Renal cortex interstitium (tissue), 15 donors: ENCODE data around the gene PPEF2. TPM values are rescaled to one million over a fixed set of nuclear protein-coding genes. Genes with fewer than 3 reads are reported as not detected.
"Not testable (repeated sequence)": the region's sequence is repeated elsewhere in the genome, so short reads cannot be mapped to it uniquely, and the experiment has no call there.

ENCODE experiments used
- DNase-seq, 11 donors: peaks; one replicate each; pipeline ENCODE4 v3.0.0-alpha.2; 2013; ENCODE audit warnings: low read depth in 9 of 11, low spot score in 4 of 11; ENCODE audit errors: extremely low read depth in 1 of 11
- long read RNA-seq, 16 experiments: transcript quantifications; one replicate each; lab custom pipeline, GENCODE V29; 2026
- polyA plus RNA-seq, 3 donors: library from polyadenylated mRNA; unstranded; fragments of 120-200 nt; gene quantifications; one replicate each; pipeline ENCODE4 v1.2.1, GENCODE V29; 2013; ENCODE audit not compliant: insufficient read length in 3 of 3

PPEF2 gene
- under 1 TPM in 1 of 3 donors, not detected in 2; 0.35 TPM for polyA plus RNA-seq
- long read RNA-seq, donor 1, result 0 reads
- long read RNA-seq, donor 2, result 0 reads
- long read RNA-seq, donor 3, result 0 reads
- long read RNA-seq, donor 4, result 0 reads
- long read RNA-seq, donor 5, result 0 reads
- long read RNA-seq, donor 6, result 0 reads
- long read RNA-seq, donor 7, result 0 reads
- long read RNA-seq, donor 8, result 0 reads
- long read RNA-seq, donor 9, result 0 reads
- long read RNA-seq, donor 10, result 0 reads
- long read RNA-seq, donor 11, result 0 reads
- long read RNA-seq, donor 12, result 0 reads
- long read RNA-seq, donor 13, result 0 reads
- long read RNA-seq, donor 14, result 0 reads
- long read RNA-seq, donor 15, result 0 reads
- long read RNA-seq, donor 16, result 0 reads

DNA sequence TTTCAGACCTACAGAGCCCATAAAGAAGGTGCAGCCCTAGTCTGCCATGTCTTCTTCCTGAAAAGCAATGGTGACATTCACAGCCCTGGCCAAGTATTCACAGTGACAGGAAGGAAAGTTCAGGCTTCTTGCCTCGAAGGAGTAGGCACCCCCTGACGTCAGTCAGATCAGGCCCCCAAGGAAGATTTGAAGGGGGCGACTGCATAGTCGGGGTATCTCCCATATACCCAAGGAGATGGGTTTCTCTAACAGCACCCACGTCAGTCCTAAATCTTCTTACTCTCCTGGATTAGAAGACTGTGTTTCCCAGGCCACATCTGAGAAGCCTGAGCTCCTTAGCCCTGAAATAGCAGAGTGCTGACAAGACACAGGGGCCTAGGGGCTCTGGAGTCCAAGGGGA lies at the start of gene PPEF2:
Gene PPEF2, minus strand, starts transcription at position 101 of the 400 bp plus-strand sequence. CDS start 6,127 bp downstream, outside the sequence.
- DNase-seq, result no peak

DNA sequence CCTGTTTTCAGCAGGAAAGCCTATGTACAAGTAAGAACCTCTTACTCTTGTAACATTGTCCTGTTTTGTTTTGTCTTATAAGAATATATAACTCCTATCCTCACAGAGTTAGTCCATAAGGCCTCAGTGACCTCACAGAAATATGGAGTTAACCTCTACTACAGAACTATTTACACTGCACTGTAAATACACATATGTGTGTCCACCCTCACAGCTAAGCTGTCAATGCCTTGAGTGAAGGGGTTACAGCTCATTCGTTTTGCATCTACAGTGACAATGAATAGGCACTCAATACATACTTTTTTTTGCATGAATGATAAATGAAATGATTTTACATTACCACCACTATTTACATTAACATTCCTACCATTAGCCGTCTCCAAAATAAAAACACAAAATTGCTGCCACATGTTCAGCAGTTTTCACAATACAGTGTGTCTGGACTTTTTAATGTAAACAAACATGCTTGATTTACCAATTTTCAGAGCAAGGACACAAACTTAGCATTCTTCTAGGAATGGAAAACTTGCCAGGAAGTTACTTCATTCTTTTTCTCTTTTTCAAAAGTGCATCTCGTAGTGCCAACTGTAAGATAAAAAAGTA lies 48.1 kb upstream of the PPEF2 start:
- no peak for DNase-seq

DNA sequence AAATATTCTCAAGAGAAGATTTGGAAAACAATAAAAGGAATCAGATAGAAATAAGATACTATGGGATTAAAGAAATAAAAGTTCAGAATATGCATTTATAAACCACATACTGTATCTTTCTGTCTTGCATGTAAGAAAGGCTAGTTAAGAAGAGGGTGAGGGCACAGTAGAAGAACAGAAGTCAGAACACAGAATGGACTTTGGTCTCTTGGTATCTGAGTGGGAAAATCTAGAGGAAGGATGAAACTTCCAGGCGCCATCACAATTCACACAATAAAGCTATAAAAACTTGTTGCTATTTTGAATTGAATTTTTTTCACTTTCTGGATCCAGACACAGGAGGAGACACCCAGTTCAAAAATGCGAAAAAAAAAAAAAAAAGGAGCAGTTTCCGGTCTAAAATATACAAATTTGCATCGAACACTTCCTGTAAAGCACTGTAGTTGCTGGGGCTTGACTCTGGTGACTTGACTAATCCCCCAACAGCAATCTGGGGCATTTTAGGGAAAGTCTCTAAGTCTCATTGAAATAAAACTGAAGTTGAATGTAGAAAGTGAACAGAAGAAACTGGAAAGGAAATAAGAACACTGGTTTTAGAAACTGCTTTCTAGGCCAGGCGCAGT lies 46.7 kb upstream of the PPEF2 start:
- no peak for DNase-seq

GRCh38 chr4:75940692-75941253 lies 38.5 kb upstream of the PPEF2 start, which contains the start of gene NAAA:
Gene NAAA, minus strand, starts transcription at chr4:75941013. Its CDS starts 64 bp downstream, at chr4:75940949.
- peak; percentile 1 to 69 (median 31) for DNase-seq

GRCh38 chr4:75939890-75940691 lies 37.8 kb upstream of the PPEF2 start:
- DNase-seq, result peak; percentile 8 to 45 (median 30)

- DNase-seq, result no peak
Observed at GRCh38 chr4:75935628-75936027, 33.4 kb upstream of the PPEF2 start.

GRCh38 chr4:75930152-75930551 lies 27.9 kb upstream of the PPEF2 start:
- no peak for DNase-seq

- DNase-seq, result not testable (repeated sequence)
Observed at GRCh38 chr4:75924916-75925315, 22.7 kb upstream of the PPEF2 start.

GRCh38 chr4:75924309-75924827 lies 22.1 kb upstream of the PPEF2 start:
- no peak for DNase-seq

GRCh38 chr4:75922588-75922987 lies 20.3 kb upstream of the PPEF2 start:
- DNase-seq, result no peak

DNA sequence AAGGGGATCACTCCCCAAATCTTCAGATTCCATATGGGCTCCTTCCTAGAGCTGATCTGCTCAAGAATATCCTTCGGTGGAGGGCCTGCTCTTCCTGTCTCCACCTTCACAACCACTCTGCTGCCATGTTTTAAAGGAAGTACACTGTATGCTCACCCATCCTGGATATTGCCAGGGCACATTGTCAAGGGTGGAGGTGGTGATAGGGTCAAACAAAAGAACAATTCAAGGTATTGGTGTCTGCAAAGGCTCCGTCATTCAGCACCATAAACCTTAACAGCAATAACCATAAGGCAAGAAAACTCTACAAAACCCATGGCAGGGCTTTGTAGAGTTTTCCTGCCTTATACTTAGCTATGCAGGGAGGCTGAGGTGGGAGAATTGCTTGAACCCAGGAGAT lies 19.7 kb upstream of the PPEF2 start:
- DNase-seq, result no peak

- no peak for DNase-seq
Observed at GRCh38 chr4:75920327-75920726, 18.1 kb upstream of the PPEF2 start.

GRCh38 chr4:75919920-75920319 lies 17.7 kb upstream of the PPEF2 start:
- no peak for DNase-seq

GRCh38 chr4:75916091-75916661 lies 13.9 kb upstream of the PPEF2 start:
- peak in 9 of 11 donors; percentile 24 to 74 (median 42) for DNase-seq

DNA sequence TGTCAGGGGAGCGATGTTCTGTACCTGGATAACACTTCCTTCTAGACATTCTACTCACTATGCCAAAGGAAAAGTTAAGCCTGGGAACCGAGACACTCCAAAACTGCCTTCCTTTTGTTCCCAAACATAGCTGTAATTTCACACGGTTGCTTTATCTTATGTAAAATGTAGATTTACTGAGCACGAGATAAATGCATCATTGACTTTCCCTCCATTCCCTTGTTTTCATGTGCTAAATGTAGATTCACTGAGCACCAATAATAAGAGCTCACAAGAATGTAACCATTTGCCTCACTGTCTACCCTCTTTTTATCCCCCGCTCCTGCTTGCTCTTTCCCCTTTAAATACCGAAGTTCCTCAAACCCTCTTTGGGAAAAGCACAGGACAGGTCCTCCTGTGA lies 10.7 kb upstream of the PPEF2 start:
- DNase-seq, result no peak

- DNase-seq, result not testable (repeated sequence)
Observed at GRCh38 chr4:75910831-75911230, 8.6 kb upstream of the PPEF2 start.

DNA sequence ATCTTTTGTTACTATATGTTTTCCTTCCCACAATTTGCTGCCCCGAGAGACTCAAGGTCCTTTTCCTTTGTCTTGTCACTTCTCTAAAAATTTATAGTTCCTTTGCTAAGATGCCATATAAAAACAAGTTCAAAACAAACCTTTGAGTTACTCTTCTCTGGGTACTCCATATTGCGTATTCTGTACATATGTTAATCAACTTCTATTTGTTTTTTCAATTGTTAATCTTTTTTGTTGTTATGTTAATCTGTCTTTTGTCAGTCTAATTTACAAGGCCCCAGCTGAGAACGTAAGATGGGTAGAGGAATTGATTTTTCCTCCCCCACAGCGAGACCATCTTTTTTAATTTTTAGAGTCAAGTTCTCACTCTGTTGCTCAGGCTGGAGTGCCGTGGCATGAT lies 7.2 kb upstream of the PPEF2 start:
- DNase-seq, result no peak

- peak in 2 of 11 donors; percentile 3 for DNase-seq
Observed at GRCh38 chr4:75908555-75908954, 6.3 kb upstream of the PPEF2 start.
